GM19351 (cell line): ENCODE data around the gene RPL7A.
"Not testable (repeated sequence)": the region's sequence is repeated elsewhere in the genome, so short reads cannot be mapped to it uniquely, and the experiment has no call there.

Experiments used
- ATAC-seq: cut with Tn5 transposase; IDR thresholded peaks from one replicate; pipeline ENCODE4 v1.9.1; 2021; ENCODE audit warnings: mild to moderate bottlenecking, moderate library complexity; ENCODE audit not compliant: unreplicated experiment

The RPL7A gene

DNA sequence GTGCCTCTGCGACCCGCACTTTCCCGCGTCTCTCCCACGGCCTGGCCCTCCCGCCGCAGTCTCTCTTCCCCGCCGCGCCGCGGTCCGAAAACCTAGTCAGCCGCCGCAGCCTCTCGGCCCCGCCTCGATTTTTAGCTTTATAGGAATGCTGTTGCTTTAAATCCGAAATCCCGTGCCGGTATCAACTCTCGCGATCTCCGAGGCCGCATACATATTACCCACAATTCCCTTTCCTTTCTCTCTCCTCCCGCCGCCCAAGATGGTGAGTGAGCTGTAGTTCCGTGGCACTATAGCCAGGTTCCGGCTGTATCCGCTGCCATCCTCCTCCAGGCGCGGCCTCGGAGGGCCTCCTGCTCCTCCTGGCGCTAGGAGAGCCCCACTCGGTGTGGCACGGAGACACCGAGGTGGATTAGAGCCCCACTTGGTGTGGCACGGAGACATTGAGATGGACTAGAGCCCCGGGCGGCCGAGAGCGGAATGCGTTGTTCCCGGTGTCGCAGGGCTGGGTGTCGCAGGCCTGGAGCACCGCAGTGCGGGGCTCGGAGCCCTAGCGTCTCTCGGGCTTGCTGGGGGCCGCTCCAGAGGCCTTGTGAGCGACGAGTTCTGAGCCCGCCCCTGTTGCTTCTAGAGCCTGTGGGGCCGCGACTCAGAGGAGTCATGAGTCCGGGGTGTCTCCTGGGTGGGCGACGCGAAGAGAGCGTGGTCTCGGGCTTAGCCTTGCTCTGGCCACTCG is at the start of gene RPL7A, which contains the start of gene MED22:
Gene RPL7A (plus strand): TSS at position 234 of the 733 bp plus-strand sequence. CDS start 26 bp downstream, at position 260.
Gene MED22 (minus strand): TSS at position 147 of the 733 bp plus-strand sequence. CDS start 1,469 bp downstream, outside the sequence.
- ATAC-seq = peak; percentile 72

DNA sequence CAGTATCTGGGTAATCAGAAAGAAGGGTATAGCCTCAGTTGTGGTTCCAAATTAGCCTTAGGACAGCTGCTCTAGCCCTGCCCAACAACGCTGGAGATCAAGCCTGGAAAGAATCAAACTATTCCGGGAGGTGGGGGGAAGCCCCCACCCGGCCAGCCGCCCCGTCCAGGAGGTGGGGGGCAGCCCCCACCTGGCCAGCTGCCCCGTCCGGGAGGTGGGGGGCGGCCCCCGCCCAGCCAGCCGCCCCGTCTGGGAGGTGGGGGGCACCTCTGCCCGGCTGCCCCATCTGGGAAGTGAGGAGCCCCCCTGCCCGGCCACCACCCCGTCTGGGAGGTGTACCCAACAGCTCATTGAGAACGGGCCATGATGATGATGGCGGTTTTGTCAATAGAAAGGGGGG is 48.0 kb upstream of the RPL7A start:
- not testable (repeated sequence) for ATAC-seq

DNA sequence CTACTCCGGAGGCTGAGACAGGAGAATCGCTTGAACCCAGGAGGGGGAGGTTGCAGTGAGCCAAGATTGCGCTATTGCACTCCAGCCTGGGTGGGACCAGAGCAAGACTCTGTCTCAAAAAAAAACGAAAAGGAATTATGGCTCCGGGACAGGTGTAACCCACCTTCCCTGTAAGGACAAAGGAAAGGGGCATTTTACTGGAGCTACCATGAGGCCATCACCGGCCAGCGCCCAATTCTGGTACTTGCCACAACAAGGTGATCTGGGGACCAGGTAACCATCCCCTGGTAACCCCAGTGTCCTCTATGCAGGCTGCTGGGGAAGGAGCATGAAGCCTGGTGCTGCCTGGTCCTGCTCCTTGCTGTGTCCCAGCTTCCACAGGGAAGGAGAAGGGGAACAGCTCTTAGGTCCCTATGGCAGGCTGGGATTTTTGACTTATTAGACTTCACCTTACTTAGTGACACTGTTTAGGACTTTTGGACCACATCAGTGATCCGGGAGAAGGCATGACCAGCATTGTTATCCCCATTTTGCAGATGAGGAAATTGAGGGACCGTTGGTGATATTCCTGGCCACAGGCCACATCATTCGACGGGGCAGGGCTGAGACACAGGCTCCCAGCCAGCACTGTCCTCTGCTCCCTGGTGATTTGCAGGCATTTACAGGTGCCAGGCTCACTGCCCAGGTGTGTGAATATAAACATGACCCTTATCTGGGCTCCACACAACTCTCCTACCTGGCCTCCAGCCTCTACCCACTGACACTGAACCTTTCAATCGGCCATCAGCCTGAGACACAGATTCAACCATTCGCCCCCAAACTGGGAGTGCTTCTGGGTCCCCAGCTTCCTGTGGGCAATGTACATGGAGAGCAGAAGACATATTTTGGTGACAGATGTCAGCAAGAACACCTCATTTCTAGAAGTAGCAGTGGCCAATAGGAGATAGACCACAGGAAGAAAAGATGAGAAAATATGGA is 46.5 kb upstream of the RPL7A start:
- ATAC-seq = no peak

DNA sequence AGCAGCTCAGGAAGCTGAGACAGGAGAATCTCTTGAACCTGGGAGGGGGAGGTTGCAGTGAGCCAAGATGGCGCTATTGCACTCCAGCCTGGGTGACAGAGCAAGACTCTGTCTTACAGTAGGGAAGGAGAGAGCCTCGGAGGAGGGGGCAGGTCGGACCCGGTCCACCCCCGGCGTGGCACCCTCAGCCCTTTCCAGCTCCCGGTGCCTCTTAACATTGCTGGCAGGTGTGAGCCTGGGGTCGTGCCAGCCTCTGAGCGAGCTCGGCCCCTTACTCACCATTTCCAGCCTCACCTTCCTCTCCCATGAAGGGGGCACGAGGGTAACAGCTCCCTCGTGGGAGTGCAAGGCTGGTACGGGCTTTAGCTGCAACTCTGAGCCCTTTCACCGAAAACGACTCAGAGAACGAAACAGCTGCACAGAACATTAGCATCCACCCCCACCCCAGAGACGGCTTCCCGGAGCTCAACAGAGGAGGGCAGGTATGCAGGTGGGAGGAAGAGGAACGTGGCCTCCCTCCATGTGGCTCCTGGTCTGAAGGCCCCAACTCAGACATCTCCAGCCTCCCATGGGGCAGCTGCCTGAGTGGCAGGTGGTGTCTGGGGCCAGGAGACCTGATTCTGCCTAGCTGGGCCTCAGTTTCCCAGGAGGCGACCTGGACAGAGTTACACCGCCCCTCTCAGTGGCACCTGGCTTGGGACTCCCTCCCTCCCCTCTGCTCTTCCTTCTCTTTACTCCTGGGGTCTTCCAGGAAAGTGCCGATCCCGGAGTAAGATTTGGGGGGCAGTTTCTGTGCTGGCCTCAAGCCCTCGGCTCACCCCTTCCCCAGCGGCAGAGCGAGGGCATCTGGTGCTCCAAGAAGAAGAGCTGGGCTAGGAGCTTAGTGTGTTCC is 44.5 kb upstream of the RPL7A start:
- no peak for ATAC-seq

DNA sequence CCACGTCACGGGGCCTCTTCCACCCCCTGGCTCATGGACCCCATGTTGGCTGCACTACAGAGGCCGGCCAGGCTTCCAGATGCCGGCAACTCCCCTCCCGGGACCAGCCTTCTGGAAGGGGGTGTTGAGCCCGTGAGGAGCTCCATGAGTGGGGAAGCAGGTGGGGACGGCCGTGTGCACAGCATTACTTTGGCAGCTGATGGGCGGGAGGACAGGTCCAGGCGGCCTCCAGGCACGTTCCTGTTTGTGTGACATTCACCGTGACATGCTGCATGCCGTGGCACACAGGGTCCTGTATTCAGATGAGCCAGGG is 43.9 kb upstream of the RPL7A start:
- no peak for ATAC-seq

DNA sequence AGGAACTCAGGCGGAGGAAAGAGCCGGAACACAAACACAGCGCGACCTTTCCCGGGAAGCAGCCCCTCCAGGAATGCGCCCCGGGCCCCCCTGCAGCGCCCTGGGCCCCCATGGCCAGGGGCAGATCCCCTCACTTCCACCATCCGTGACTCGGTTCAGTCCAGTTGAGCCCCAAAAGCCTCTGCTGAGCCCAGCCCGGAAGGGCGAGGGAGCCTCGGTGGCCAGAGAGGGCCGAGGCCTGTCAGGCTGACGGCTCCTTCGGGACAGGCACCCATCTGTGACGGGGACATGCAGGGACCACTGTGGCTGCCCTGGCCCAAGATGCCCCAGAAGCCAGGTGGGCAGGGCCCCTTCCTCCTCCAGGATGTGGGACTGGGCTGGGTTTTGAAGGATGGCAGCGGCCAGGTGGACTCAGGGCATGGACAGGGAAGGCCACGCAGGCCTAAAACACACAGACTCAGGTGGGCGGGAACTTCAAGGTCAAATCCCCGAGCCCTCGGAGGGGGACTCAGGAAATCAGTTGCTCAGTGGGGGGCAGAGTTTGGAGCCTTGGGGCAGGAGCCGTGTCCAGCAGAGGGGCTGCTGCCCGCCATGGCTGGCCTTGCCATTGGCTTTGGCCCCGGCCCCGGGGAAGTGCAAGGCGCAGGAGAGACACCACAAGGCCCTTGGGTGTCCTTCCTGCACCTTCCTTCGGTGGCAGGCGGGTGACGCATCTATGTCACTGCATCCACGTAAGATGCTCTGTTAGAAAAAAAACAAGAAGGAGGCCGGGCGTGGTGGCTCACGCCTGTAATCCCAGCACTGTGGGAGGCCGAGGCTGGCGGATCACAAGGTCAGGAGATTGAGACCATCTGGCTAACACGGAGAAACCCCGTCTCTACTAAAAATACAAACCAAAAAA is 43.3 kb upstream of the RPL7A start:
- ATAC-seq = no peak

DNA sequence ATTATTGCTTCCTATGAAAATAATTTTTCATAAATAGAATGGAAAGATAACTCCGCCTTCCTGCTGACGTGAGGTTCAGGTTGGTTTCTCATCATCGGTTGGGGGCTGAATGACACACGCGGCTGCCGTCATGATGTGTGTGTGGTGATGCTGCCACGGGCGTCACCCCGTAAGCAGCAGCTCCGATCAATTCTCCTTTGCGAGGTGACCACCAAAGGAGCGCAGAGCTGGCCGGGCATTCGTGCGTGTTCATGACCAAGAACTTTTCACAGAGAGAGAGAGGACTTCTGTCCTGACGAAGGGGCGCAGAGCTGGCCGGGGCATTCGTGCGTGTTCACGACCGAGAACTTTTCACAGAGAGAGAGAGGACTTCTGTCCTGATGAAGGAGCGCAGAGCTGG is 42.3 kb upstream of the RPL7A start:
- ATAC-seq = no peak

DNA sequence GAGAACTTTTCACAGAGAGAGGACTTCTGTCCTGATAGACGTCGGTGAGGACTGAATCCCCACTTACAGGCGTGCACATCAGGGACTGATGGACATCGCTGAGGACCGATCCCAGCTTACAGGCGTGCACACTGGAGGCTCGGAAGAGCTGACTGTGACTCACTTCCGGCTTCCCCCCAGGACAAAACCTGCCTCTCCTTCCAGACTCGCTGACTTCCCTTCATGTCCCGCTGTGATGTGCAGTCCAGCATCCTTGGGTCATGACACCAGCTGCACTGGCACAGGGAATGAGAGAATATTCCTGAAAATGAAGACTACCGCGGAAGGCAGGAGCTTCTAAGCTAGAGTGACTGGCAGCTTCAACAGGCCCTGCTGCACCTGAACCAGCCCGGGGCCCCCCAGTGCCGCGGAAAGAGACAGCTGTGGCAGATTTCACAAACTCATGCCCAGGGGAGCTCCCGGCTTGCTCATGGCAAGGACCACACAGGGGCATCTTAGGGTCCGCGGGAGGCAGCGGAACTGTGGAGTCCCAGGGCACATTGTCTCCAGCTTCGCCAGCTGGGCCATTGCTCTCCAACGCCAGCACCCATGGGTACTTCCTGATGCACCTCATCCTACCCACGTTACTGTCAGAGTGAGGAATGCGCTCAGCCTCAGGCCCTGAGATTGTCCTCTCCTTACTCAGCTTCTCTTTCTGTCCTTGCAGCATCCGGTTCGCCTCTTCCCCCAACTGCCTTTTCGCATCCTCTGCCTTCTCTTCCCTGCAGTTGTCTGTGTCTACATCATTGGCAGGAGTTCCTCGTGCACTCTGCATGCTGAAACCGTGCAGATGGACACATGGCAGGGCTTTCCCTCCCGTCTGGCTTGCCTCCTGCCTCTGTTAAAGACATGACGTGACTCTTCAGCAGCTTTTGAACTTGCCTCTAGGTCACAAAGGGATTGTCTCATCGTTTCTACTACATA is 41.5 kb upstream of the RPL7A start:
- no peak for ATAC-seq

DNA sequence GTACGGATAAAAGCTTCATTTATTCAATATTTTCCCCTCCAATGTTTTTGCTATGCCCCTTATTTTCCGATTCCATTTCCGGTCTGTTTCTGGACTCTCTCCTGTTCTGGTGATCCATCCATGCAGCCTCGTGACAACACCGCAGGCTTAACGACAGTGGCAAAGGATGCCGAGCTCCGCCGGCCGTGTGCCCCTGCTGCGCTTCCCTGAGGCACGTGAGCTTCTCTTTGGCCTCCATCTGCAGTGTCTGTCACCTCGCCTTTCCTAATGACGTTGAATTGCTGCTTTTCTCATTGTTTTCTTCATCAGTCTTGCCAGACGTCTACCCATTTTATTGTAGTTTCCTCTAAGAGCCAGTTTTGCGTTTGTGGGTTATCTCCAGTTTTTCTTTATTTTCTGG is 40.7 kb upstream of the RPL7A start:
- no peak for ATAC-seq

DNA sequence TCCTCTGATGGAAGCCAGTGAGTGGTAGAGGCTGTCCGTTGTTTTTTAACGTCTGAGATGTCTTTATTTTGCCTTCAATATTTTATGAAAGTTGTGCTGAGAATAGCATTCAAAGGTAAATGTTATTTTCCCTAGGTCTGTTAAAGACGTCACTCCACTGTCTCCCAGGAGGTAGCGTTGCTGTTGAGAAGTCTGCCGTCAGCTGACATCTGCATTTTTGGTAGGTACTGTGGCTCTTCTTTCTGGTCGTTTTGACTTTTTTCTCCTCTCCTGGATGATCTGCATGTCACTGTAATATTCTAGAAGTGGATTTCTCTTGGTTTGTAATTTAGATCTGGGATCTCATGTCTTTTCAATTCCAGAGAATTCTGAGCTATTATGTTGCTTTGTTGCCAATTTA is 38.4 kb upstream of the RPL7A start:
- no peak for ATAC-seq

DNA sequence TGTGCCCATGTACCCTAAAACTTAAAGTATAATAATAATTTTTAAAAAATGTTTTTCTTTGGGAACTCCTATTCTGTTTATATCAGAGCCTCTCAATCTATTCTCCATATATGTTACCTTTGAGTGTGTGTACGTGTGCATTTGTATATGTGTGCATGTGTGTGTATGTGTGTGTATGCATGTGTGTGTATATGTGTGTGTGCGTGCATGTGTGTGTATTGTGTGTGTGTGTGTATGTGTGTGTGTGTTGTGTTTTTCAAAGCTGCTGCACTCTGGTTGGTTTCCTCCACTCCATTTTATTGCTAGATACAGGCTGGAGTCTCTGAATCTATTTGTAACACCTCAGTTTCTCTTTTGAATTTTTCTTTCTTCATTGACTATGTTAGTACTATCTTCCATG is 32.0 kb upstream of the RPL7A start:
- ATAC-seq = no peak

DNA sequence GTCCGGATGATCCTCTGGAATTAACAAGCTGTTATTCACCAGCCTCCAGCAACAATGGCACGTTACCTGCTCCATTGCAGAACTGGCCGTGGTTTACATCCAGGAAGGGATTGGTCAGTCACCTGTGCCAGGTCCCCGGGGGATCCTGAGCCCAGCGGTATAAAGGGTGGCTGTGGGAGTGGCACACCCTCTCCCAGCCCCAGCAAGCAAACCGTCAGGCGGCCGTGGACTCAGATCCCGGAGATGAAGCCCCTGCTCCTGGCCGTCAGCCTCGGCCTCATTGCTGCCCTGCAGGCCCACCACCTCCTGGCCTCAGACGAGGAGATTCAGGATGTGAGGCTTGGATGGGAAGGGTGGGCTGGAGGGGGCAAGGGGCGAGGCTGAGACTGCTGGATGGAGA is 30.5 kb upstream of the RPL7A start:
- not testable (repeated sequence) for ATAC-seq

DNA sequence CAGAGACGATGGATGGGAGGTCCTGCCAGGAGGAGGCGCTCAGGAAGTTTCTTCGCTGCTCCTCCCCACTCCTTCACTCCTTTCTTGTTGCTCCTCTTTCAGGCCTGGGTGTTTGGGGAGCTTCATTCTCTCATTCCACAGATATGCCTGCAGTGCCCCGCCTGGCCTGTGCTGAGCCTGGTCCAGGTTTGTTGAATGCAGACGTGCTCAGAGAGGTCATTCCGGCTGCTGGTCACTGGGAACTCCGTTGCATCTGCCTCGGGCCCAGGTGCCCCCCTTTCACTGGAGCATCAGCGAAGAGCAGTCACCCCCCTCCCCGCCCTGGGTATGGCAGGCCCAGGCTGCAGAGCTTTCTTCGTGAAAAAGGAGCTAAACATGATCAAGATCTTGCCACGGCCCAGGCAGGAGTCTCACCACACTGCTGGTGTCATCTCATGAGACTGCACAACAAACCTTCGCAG is 27.6 kb upstream of the RPL7A start:
- ATAC-seq = no peak

DNA sequence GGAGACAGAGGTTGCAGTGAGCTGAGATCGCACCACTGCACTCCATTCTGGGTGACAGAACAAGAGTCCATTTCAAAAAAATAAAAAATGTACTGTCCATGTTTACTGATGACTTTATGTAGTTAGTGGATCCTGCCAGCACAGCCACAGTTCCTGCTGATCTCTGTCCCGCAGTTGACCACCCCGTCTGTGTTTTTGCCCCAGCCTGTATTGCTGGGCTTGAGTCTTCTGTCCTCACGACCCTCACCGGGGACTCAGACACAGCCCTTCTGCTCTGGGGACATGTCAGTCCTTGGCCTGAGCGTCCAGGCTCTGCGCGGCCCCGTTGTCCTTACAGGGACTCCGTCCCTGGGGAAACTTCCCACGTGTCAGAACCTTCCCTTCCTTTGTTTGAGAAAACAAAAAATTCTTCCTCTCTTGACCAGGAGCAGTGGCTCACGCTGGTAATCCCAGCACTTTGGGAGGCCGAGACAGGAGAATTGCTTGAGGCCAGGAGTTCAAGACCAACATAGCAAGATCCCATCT is 26.5 kb upstream of the RPL7A start:
- ATAC-seq = no peak

DNA sequence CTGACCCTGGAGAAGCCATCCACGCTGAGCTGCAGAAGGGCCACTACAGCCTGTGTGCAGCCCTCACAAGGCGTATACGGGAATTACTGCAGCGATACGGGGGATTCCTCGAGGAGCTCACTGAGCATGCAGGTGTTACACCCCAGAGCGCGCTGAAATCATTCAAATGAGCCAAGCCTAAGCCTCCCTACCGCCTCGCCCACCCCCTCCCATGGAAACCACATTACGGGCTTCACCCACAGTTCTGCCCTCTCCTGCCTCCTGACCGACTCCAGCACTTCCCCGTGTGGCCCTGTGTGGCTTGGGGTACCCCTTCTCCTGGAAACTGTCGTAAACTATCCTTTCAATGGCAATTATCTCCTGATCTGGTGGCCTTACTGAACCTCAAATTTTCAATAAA is 25.3 kb upstream of the RPL7A start:
- ATAC-seq = no peak

DNA sequence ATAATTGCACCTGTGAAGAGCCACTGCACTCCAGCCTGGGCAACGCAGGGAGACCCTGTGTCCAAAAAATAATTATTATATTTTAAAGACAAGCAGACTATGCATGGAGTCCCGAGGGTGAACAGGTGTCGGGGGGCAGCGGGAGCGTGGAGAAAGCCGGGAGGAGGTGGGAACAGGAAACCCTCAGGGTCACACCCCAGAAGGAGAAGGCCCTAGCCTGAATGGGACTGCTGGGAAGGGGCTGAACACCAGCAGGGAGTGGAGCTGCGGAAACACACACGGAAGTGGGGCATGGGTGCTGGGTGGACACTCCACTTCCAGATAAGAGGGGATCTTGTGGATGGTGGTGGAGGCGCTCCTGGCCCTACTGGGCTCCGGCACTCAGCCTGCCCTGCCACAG is 24.8 kb upstream of the RPL7A start:
- no peak for ATAC-seq

DNA sequence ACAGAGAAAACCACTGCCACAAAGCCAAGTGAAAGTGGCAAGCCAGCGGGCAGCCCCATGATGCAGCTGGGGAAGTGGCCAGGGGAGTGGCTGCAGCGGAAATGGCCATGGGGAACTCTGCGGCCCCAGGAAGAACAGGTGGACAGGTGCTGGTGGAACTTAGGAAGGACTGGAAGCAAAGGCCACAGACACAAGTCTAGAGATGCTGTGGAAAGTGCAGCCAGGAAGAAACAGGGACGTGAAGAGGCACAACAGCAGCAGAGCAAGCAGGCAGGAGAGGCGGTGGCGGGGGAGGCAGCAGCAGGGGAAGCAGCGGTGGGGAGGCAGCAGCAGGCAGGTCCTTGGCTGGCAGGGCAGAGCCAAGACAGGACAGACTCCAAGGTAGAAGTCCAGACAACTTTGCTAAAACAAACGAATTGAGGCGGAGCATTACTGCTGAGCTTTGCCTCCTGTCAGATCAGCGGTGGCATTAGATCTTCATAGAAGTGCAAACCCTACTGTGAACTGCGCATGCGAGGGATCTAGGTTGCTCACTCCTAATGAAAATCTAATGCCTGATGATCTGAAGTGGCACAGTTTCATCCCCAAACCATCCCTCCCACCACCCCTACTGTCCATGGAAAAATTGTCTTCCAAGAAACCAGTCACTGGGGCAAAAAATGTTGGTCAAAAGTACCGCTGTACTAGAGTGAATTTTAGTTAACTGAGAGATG is 23.9 kb upstream of the RPL7A start:
- no peak for ATAC-seq

DNA sequence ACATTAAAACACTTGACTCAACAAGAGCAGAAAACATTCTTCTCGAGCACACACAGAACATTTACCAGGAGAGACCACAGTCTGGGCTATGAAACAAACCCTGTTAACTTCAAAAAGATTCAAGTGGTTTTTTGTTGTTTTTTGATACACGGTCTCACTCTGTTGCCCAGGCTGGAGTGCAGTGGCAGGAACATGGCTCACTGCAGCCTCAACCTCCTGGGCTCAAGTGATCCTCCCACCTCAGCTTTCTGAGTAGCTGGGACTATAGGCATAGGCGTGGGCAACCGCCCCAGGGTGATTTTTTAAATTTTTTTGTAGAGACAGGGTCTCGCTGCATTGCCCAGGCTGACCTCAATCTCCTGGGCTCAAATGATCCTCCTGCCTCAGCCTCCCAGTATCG is 21.0 kb upstream of the RPL7A start:
- not testable (repeated sequence) for ATAC-seq
